Esophagus squamous epithelium (tissue), 5 donors: ENCODE data around the gene HNRNPH2. TPM values are rescaled to one million over a fixed set of nuclear protein-coding genes. Genes with fewer than 3 reads are reported as not detected.

Experiments
- DNase-seq: peaks from one replicate; lab custom pipeline; 2025; lab: John Stamatoyannopoulos, UW
- H3K27ac ChIP-seq, 4 donors: fragments of 200-600 bp; sonication (generic); one replicate each; pipeline ENCODE4 v1.5.1; 2016 to 2019; ENCODE audit warnings: mild to moderate bottlenecking in 1 of 4
- H3K27me3 ChIP-seq, 4 donors: fragments of 200-600 bp; sonication (generic); 1 replicate in 3 of 4; 2 replicates in 1 of 4; pipeline versions ENCODE4 v1.5.1 to v1.6.0; 2017 to 2021; ENCODE audit warnings: antibody characterized with exemption in 1 of 4
- H3K36me3 ChIP-seq, 3 donors: fragments of 200-600 bp; sonication (generic); one replicate each; pipeline ENCODE4 v1.5.1; 2016 to 2019
- H3K4me1 ChIP-seq, 3 donors: fragments of 200-600 bp; sonication (generic); one replicate each; pipeline ENCODE4 v1.5.1; 2017 to 2019
- H3K4me3 ChIP-seq, 4 donors: fragments of 200-600 bp; sonication (generic); 1 replicate in 3 of 4; 2 replicates in 1 of 4; pipeline ENCODE4 v1.5.1; 2016 to 2019; ENCODE audit warnings: mild to moderate bottlenecking in 2 of 4, moderate library complexity in 1 of 4
- H3K9me3 ChIP-seq, 3 donors: fragments of 200-600 bp; sonication (generic); one replicate each; pipeline ENCODE4 v1.5.1; 2016 to 2019
- POLR2A ChIP-seq, 4 donors: fragments of 450-650 bp; IDR thresholded peaks; one replicate each; pipeline ENCODE4 v1.6.1; 2017; ENCODE audit warnings: antibody characterized with exemption in 4 of 4, mild to moderate bottlenecking in 4 of 4, moderate library complexity in 3 of 4
- whole genome bisulfite sequencing, 2 donors: methylation state at CpG; one replicate each; pipeline ENCODE4 v1.1.5; 2018; 5-methylcytosine and 5-hydroxymethylcytosine counted together
- intact Hi-C: fragments of 100-400 bp; cut with DNase I; formaldehyde crosslinking; loops from one replicate; pipeline ENCODE4 v1.15.0; 2022
- total RNA-seq, 4 donors: library from RNA; depleted of rRNA; stranded (reverse); fragments of >200 nt; gene quantifications; one replicate each; pipeline ENCODE4 v1.1.0, GENCODE V29; 2016
- TF ChIP-seq, protein P1 (sequence below), 6 experiments: fragments of 450-650 bp in 4 of 6; fragments of 200-600 bp in 2 of 6; sonication (generic) in 2 of 6; IDR thresholded peaks; one replicate each; pipeline ENCODE4 v1.5.1; 2016 to 2019; ENCODE audit warnings: antibody characterized with exemption in 6 of 6, mild to moderate bottlenecking in 4 of 6, moderate library complexity in 4 of 6
- donor health status: DM: yes; HTN: yes; CAD: no.

The HNRNPH2 gene
- total RNA-seq, 4 donors from 2014 or later = 34.5 to 49.6 (median 46.7) TPM

DNA sequence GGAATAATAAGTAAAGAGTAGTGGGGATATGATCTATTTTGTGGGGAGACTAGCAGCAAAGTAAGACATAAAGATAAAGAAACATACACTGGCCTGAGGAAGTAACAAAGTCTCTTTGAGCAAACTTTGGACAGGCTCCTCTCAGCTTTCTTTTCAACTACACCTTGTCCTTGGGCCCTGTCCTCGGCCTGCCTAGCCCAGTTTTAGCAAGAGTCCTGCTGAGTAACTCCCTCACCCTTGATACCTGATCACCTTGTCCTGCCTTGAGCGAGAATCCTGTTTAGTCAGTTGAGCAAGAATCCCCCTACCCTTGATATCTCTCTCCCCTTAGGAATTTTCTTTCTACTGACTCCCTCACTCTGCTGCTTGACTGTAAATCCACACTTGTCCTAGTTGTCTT, 11.5 kb downstream of the HNRNPH2 start:
- TF ChIP-seq POLR2A (IDR thresholded peaks at IDR 0.05) = no peak
- TF ChIP-seq, protein P1, sequence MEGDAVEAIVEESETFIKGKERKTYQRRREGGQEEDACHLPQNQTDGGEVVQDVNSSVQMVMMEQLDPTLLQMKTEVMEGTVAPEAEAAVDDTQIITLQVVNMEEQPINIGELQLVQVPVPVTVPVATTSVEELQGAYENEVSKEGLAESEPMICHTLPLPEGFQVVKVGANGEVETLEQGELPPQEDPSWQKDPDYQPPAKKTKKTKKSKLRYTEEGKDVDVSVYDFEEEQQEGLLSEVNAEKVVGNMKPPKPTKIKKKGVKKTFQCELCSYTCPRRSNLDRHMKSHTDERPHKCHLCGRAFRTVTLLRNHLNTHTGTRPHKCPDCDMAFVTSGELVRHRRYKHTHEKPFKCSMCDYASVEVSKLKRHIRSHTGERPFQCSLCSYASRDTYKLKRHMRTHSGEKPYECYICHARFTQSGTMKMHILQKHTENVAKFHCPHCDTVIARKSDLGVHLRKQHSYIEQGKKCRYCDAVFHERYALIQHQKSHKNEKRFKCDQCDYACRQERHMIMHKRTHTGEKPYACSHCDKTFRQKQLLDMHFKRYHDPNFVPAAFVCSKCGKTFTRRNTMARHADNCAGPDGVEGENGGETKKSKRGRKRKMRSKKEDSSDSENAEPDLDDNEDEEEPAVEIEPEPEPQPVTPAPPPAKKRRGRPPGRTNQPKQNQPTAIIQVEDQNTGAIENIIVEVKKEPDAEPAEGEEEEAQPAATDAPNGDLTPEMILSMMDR (IDR thresholded peaks at IDR 0.05) = no peak
- WGBS, 2 donors = 79 to 88% methylated on average over 2 of the region's 2 CpGs
- Histone ChIP-seq H3K4me1 (peaks cover 0 to 34% (median 3%) of the 10 kb centered on the region in 3 donors), H3K4me3 (peak overlapping the region in 1 of 4 donors; percentile 78), H3K9me3 (no peaks in the 10 kb centered on the region), H3K27ac (peak overlapping the region in 2 of 4 donors; percentile 3 to 89), H3K36me3 (peaks cover 0 to 10% (median 0%) of the 10 kb centered on the region in 3 donors), H3K27me3 (no peaks in the 10 kb centered on the region)
- intact Hi-C loops = loop anchor here (10.0 kb wide), 1 partner anchor 175 kb away; no protein-coding TSS in a partner anchor
- DNase-seq = no peak

DNA sequence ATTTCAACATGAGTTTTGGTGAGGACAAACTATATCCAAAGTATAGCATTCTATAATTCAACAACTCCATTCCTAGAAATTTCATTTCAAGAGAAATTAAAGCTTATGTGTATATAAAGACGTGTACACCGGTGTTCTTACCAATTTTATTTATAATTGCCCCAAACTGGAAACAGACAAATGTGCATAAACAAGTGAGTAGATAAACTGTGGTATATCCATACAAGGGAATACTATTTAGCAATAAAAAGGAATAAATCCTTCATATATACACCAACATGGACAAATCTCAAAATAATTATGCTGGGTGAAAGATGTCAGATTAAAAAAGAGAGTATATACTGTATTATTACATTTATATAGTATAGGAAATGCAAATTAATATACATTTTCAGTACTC, 19.9 kb downstream of the HNRNPH2 start:
- WGBS, 2 donors = 96 to 97% methylated on average over 2 of the region's 2 CpGs
- Histone ChIP-seq H3K9me3 (peaks cover 0 to 10% (median 0%) of the 10 kb centered on the region in 3 donors), H3K36me3 (peaks cover 0 to 69% (median 0%) of the 10 kb centered on the region in 3 donors), H3K4me3 (no peak overlapping the region), H3K4me1 (no peaks in the 10 kb centered on the region), H3K27ac (no peak overlapping the region), H3K27me3 (no peaks in the 10 kb centered on the region)
- TF ChIP-seq, protein P1 (IDR thresholded peaks at IDR 0.05) = no peak
- TF ChIP-seq POLR2A (IDR thresholded peaks at IDR 0.05) = no peak
- intact Hi-C loops = no loop called here
- no peak for DNase-seq

DNA sequence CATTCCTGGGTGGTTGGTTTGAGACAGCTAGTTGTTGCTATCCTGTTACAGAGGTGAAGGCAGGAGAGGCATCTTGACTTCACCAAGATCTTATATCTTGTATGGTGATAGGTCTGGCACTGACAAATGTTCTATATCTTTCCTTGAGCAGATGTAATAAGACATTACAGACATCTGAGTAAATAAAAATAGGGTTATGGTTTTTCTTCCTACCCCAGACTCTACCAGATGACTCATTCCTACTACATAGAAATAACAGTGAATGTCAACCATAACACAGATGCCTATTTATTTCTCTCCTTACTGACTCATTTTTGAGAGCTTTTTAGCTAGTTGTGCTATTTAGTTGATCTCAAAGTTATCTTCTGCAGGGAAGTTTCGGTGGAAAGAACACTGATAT, 21.9 kb downstream of the HNRNPH2 start:
- intact Hi-C loops = no loop called here
- Histone ChIP-seq H3K4me1 (no peaks in the 10 kb centered on the region), H3K27me3 (no peaks in the 10 kb centered on the region), H3K27ac (no peak overlapping the region), H3K9me3 (peaks cover 0 to 10% (median 0%) of the 10 kb centered on the region in 3 donors), H3K36me3 (peaks cover 0 to 56% (median 0%) of the 10 kb centered on the region in 3 donors), H3K4me3 (no peak overlapping the region)
- TF ChIP-seq, protein P1 (IDR thresholded peaks at IDR 0.05) = no peak
- no peak for TF ChIP-seq POLR2A (IDR thresholded peaks at IDR 0.05)
- 72 to 88% methylated on average over 1 of the region's 1 CpG for WGBS, 2 donors
- no peak for DNase-seq

DNA sequence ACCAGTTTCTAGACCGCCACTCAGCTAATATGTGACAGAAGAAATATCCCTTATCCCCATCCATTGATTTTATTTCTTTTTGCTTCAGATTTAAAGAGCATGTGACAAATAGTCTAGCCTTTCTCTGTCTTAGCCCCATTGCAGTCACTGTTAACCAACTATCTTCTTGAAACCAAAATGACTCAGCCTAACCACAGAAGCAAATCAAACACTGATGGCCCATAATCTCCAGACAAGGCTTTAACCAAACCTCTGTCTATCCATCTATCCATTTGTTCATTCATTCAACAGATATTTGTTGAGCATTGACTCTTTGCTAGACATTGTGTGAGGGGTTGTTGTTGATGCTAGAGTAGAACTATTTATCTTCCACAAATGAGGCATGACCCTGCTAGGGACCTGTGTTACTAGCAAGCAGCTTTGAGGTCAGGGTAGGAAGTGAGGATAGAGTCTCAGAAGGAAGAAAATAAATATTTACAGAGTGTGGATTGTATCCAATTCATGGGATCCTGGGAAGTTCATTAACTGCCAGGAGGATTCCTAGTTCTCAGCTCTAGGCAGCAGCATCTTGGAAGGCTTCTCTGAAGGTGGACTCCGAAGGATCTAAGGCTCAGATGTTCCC, 22.5 kb downstream of the HNRNPH2 start:
- H3K36me3 ChIP-seq = peaks cover 0 to 52% (median 0%) of the 10 kb centered on the region in 3 donors
- H3K4me1 ChIP-seq = no peaks in the 10 kb centered on the region
- no peaks in the 10 kb centered on the region for H3K27me3 ChIP-seq
- no peak overlapping the region for H3K27ac ChIP-seq
- DNase-seq = no peak
- 72 to 90% methylated on average over 2 of the region's 2 CpGs for WGBS, 2 donors
- intact Hi-C loops = no loop called here
- TF ChIP-seq, protein P1 (IDR thresholded peaks at IDR 0.05) = no peak
- TF ChIP-seq POLR2A (IDR thresholded peaks at IDR 0.05) = no peak
- peaks cover 0 to 10% (median 0%) of the 10 kb centered on the region in 3 donors for H3K9me3 ChIP-seq
- H3K4me3 ChIP-seq = no peak overlapping the region

DNA sequence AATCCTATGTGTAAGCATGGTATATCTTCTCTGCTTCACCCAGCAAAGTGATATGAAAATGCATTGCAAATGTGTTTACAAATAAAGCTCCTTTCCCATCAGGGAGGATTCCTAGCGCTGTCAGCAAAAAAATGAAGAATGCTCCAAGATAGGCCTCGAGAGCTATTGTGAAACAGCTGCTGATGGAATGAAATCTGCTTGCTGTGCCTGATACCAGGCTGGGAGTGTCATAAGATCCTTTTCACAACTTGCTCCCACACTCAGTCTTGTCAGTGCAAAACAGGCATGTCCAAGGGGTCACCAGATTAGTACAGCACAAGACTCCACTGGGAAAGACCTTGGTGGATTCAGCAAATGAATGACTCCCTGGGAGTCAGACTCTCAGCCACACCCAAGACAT, 34.1 kb downstream of the HNRNPH2 start:
- no peak for DNase-seq
- H3K27me3 ChIP-seq = no peaks in the 10 kb centered on the region
- no peak overlapping the region for H3K27ac ChIP-seq
- H3K9me3 ChIP-seq = no peaks in the 10 kb centered on the region
- WGBS, 2 donors = 88 to 100% methylated on average over 2 of the region's 2 CpGs
- H3K4me1 ChIP-seq = no peaks in the 10 kb centered on the region
- peaks cover 0 to 41% (median 4%) of the 10 kb centered on the region in 3 donors for H3K36me3 ChIP-seq
- no peak overlapping the region for H3K4me3 ChIP-seq
- intact Hi-C loops = no loop called here
- TF ChIP-seq POLR2A (IDR thresholded peaks at IDR 0.05) = no peak
- TF ChIP-seq, protein P1 (IDR thresholded peaks at IDR 0.05) = no peak
